Body of pancreas (tissue), 4 donors: ENCODE data around the gene WFDC2.

Experiments used
- CTCF ChIP-seq, 7 experiments: fragments of 450-650 bp in 4 of 7; fragments of 200-600 bp in 3 of 7; sonication (generic) in 3 of 7; IDR thresholded peaks; one replicate each; pipeline ENCODE4 v1.5.1; 2016 to 2019; ENCODE audit warnings: antibody characterized with exemption in 7 of 7
- POLR2A ChIP-seq, 3 donors: fragments of 450-650 bp; IDR thresholded peaks; one replicate each; pipeline ENCODE4 v1.6.1; 2016; ENCODE audit warnings: antibody characterized with exemption in 3 of 3, mild to moderate bottlenecking in 2 of 3

DNA sequence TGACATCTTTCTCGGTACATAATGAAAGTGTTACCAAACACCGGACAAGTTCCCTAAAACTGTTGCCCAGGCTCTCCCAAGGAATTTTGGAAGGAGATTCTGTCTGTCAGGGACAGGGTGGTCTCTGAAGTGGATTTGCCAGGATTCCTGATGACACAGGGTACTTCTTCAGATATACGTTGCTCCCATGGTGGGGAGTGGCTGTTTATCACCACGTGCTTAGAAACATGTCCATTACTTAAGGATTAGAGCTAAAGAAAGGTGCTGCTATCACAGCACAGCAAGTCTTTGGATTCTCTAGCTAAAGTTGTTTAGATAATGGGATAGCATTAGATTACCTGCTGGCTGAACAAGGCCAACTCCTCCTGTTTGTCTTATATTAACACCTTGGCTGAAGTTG is 39.5 kb downstream of the WFDC2 start:
- TF ChIP-seq CTCF (IDR thresholded peaks at IDR 0.05) (no peak), POLR2A (IDR thresholded peaks at IDR 0.05) (no peak)
